ENCODE measurements around the gene KPNA6.
A peak's percentile ranks its signal among the peaks of the same experiment; 100 is the strongest.

The KPNA6 gene

GRCh38 chr1:32194984-32195383 is 87.1 kb downstream of the KPNA6 start:
- DNase-seq = no peak

DNA sequence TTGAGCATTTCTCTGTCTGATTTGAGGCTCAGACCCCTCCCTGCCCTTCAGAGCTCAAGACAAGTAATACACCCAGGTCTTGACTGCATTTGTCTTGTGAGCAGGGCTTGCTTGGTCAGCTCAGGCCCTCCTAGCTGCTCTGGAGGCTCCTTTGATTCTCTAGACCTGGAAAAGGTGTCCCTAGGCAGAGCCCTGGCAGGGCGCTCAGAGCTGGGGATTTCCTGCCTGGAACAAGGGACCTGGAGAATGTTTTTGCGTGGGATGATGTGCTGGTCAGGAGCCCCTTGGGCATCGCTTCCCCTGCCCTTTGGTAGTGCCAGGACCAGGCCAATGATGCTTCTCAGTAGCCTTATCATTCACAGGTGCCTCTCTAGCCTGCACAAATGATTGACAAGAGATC is 87.7 kb downstream of the KPNA6 start:
- DNase-seq = no peak

DNA sequence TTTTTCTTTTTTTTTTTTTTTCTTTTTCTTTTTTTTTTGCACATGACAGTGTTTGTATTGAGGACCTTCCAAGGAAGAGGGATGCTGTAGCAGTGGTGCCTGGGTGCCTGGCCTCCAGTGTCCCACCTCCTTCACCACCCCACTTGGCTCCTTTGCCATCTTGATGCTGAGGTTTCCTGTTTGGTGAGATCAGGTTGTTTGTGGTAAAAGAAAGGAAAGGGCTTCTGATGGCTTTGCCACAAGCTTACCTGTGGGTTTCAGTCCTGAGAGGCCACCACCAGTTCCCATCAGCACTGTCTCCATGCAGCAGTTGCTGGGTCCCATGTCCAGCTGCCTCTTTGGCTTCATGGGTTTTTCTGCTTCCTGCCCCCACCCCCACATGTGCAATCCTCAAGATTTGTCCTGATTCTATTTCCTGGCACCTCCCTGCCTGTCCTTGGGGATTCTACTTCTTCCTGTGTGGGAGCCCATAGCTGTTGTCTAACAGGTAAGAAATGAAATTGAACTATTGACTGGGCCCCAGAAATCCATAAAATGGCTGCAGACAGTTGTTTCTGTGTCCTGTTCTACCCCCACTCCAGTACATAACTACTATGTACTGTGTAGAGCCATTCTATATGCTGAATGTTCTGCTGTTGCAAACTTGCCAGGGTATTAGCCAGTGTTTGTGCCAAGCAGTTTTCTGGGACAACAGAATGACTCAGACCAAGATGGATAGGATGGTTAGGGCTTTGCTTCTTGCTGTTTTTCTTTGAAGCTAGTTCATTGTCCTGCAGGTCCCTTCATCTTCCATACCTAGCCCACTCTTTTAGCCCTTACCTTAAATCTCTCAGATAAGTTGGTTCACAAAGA is 88.3 kb downstream of the KPNA6 start:
- DNase-seq = no peak

DNA sequence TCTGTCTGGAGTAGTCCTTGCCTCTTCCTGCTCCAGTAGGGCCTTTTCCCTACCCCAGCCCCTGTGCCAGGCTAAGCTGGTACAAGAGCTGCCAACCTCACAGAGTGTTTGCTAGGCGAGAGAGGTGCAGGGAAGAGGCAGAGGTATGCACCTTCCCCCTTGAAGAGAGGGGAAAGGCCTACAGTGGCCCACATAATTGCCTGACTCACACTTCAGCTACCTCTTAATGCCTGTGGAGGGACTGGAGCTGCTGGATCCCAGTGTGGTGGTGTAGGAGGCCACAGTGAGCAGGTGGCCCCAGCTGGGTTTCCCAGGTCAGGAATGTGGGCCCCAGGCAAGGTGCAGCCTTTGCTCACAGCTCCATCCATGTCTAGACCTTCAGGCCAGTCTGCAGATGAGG is 89.2 kb downstream of the KPNA6 start:
- DNase-seq = no peak

DNA sequence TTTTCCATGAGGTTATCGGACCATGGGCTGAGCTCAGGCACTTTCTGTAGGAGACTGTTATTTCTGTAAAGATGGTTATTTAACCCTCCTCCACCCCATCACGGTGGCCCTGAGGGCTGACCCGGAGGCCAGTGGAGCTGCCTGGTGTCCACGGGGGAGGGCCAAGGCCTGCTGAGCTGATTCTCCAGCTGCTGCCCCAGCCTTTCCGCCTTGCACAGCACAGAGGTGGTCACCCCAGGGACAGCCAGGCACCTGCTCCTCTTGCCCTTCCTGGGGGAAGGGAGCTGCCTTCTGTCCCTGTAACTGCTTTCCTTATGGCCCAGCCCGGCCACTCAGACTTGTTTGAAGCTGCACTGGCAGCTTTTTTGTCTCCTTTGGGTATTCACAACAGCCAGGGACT is 90.0 kb downstream of the KPNA6 start:
- DNase-seq = no peak

DNA sequence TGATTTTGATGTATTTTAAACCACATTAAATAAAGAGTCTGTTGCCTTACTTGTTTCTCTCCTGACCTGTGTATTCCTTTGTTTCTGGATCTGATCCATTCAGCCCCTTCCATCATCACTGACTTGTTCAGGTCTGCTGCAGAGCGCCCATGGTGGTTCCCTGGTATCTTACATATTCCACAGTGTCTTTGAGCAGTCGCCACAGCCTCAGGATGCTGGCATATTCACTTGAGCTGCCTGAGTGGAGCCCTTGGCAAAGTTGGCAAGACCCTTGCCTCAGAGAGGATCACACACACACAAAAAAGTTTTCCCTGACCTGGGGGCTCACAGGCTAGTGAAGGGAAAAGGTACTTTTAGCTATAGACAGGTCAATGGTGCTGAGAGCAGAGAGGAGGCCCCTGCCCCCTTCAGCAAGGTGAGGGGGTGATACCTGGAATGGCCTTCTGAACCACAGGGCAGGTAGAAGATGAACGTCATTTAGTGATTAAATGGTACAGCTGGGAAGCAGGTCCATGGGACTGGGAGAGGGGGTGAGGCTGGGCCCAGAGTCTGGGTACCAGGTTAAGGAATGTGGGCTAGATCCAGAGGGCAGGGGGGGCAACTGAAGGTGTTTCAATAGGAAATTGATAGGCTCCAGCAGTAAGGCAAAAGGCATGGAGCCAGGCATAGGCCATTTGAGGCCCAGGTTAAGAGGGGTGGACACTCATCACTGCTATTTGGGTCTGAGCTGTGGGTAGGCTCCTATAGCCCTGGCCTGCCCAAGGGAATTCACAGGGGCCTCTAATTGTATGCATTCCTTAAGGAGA is 90.6 kb downstream of the KPNA6 start:
- no peak for DNase-seq

DNA sequence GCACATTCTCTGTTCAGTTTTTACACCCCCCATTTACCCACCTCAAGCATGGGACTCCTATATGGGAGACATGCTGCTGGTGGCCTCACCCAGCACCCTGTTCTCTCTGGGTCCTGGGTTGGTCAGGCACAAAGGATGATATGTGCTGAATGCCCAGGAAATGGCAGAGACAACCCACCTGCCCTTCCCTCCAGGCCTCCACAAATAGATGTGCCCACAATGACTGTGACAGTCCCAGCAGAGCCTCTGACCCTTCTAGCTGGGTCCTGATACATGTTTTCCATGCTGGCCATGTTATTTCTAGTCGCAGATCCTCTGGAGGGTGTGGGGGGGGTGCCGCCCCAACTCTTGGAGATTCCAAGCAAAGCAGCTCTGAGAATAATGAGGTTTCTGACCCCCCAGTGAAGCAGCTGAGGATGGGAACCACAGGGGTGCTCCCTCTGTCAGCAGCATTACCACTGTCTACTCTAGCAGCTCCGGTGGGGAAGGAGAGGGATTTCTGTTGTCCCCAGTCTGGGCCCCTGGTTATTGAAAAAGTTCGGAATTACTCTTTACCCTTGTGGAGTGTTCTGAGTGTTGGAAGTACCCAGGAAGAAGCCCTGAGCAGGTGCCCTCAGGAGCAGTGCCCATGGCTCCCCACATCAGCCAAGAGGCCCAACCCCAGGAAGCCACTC is 91.3 kb downstream of the KPNA6 start:
- DNase-seq = no peak

DNA sequence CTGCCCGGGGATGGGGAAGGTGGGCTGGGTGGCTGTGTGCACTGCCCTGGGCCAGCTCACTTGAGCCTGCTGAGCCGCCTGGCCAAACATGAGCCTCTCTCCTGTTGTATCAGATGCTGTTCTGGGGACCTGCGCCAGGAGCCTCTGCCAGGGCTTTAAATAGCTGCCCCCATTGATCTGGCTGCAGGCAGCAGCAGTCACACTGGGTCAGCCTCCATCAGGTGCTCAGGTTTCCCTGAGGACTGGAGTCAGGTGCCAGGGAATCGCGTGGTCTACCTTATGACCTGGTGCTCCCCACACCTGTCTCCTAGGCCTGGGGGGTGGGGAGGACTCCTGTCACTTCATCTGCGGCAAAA is 91.8 kb downstream of the KPNA6 start:
- no peak for DNase-seq

- DNase-seq = peak in 1 of 4 experiments; percentile 16
Measured at GRCh38 chr1:32200226-32201010, 92.6 kb downstream of the KPNA6 start, which contains the start of gene CCDC28B. CCDC28B (plus strand) TSS chr1:32200595; CDS start chr1:32201936, 1,341 bp downstream.

DNA sequence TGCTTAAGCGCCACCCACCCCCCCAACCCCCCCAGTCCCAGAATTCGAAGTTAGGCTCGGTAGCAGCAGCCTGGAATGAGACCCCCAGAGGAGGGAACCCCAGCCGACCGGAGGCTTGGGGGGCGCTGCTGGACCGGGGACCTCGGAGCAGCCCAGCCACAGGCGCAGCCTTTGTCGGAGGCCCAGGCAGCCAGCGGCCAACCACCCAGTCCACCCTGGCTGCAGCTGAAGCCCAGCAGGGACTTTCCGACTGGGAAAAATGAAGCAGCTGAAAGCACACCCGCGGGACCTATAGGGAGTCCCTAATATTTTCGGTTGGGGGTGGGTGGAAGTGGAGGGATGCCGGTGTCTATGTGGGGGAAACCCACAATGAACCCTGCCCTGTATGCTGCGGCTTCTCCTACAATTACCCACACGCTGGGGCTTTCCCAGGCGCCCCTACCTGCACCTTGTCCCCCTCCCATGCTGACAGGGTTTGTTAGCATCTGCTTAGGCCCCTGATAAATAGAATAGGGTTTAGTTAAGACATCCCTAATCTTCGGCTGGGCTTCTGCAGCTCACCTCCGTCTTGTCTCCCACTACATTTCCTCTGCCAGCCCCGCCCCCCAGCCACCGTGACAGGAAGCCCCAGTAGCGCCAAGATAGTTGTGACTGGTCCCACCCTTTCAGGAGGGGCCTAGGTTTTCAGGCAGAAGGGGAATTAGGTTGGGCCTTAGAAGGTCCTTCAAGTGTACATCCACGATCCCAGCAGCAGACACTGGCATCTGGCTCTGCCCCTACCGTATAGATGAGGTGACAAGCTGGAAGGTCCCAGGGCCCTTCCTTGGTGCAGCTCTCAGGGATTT is 93.4 kb downstream of the KPNA6 start:
- peak; percentile 42 to 60 (median 50) for DNase-seq

- DNase-seq = no peak
Measured at GRCh38 chr1:32204943-32205361, 97.1 kb downstream of the KPNA6 start.

DNA sequence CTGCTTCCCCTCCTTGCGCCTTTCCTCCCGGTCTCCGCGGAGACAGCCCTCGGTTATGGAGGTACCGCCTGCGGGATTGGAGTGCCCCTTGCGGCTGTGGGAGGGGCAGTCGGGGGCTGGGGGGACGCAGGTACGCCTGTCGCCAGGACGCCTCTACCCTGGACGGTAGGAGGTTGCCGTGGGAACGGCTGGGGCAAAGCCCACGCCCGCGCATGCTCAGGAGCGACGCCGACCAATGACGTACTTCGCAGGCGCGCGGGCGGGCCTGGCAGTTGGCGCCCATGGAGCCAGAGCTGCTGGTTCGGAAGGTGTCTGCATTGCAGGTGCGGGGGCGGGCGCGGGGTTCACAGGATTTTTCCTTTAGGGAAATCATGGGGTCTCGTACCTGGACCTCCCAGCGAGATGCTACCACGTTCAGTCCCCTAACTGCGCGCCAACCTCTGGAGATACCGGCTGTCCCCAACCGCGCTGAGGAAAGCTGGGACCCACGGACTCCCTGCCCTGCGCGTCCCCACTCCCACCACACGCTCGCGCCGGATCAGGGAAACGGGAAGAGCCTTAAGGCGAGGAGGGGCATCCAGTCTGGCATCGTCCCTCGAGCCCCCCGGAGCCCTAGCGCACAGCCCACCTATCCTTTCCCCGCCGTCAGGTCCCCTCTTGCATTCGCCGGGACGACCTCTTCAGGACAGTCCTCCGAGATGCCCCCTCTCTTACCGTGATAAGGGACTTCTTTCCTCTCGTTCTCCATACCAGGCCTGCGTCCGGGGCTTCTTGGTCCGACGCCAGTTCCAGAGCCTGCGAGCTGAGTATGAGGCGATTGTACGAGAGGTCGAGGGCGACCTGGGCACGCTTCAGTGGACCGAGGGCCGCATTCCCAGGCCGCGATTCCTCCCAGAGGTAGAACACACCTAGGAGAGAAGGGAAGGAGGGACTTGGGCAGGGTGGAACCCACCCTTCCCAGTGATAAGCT is 97.8 kb downstream of the KPNA6 start, which contains the start of gene IQCC:
Gene IQCC, plus strand, starts transcription at position 271 of the 970 bp plus-strand sequence. Its CDS starts 11 bp downstream, at position 282.
- peak; percentile 62 to 74 (median 68) for DNase-seq

DNA sequence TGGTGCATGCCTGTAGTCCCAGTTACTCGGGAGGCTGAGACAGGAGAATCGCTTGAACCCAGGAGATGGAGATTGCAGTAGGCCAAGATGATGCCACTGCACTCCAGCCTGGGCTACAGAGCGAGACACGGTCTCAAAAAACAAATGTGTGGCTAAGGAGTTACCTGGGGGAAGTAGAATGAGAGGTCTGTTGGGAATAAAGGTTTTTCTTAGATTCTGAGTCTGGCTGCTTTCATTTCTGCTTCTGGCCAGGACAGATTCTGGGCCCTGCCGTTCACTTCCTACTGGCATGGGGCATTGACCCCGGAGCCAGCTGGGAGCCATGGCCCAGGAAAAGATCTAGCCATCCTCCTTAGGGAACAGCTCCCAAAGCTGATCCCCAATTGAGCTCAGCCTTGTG is 100.6 kb downstream of the KPNA6 start:
- no peak for DNase-seq

- no peak for DNase-seq
Measured at GRCh38 chr1:32208891-32209328, 101.1 kb downstream of the KPNA6 start, which contains the start of gene DCDC2B. DCDC2B (plus strand) TSS chr1:32209089; CDS start chr1:32209094, 5 bp downstream.

- DNase-seq = peak; percentile 15 to 27 (median 18)
Measured at GRCh38 chr1:32215629-32216480, 108.0 kb downstream of the KPNA6 start.

DNA sequence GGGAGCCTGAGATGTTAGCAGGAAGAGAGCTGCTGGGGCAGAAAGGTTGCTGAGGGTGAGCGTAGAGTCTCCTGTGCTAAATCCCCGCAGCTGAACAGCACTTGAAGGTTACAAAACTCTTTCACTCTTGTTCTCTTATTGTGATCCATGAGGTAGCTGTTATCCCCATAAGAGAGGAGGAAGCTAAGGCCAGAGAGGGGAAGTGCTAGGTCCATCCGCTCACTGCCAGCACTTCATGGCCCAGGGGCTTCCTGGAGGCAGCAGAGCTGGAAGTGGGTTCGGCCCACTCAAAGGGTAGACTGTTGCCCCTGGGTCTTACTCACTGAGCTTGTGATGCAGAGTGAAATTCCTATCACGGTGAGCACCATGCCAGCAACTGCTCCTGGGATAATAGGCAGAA is 108.7 kb downstream of the KPNA6 start:
- no peak for DNase-seq

DNA sequence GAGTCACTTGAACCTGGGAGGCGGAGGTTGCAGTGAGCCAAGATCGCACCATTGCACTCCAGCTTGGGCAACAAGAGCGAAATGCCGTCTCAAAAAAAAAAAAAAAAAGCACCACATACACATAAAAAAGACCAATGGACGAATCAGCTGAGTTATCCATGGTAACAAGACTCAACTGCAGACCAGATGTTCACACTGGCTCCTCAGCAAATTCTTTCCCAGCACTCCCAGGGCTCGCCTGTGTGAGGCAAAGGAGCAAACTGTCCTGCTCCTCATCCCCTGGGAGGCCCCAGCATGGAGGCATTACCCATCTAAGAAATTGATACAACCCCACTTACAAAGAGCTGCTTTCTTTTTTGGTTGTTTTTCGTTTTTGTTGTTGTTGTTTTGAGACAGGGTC is 111.2 kb downstream of the KPNA6 start:
- DNase-seq = no peak

- DNase-seq = no peak
Measured at GRCh38 chr1:32220746-32221580, 113.1 kb downstream of the KPNA6 start.
